ENCODE results near the gene PLCB2.

Gene PLCB2

GRCh38 chr15:40283615-40284300 lies 24.0 kb downstream of the PLCB2 start:
- no peak for DNase-seq

- DNase-seq: no peak
Observed at GRCh38 chr15:40282869-40283614, 24.7 kb downstream of the PLCB2 start, which contains the start of gene ANKRD63. Gene ANKRD63 (minus strand): TSS chr15:40283064. CDS start chr15:40282586, 478 bp downstream.

DNA sequence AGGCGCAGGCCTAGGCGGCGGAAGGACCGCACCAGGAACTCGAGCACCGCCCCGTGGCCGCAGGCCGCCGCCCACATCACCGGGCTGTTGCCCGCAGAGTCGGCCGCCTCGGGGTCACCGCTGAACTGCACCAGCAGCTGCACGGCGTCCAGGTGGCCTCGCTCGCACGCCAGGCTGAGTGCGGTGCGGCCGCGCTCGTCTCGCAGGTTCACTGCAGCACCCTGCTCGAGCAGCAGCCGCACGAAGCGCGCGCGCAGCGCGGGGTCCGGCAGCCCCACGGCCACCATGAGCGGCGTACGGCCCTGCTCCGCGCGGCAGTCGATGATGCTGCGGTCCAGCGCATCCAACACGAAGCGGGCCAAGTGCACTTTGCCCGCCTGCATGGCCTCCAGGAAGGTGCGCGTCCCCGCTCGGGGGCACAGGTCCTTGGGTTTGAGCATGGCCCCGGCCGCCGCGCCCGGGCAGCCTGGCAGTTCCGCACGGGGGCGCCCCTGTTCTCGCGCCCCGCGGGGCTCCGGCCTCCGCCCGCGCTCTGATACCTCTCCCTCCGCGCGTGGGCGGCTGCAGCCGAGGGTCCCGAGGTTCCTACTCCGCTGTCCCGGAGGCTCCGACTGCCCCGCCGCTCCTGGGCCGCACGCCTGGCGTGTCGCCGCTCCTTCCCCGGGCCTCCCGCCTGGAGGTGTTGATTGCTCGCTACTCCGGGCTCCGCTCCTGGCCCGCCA lies 25.4 kb downstream of the PLCB2 start:
- no peak for DNase-seq

DNA sequence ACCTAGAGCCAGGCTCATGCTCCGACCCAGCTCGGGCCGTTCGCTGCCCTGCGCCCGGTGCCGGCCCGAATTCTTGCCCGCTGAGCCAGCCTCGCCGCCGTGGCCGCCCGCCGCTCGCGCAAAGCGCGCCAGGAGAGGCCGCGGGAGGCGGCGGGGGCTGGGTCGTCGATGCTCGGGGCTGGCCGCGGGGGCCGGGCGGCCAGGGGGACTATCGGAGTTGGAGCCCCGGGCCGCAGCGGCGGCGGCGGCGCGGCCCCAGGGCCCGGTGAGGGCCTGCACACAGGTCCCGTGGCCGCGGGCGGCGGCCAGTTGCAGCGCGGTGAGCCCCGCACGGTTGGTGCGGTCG lies 26.0 kb downstream of the PLCB2 start:
- no peak for DNase-seq

DNA sequence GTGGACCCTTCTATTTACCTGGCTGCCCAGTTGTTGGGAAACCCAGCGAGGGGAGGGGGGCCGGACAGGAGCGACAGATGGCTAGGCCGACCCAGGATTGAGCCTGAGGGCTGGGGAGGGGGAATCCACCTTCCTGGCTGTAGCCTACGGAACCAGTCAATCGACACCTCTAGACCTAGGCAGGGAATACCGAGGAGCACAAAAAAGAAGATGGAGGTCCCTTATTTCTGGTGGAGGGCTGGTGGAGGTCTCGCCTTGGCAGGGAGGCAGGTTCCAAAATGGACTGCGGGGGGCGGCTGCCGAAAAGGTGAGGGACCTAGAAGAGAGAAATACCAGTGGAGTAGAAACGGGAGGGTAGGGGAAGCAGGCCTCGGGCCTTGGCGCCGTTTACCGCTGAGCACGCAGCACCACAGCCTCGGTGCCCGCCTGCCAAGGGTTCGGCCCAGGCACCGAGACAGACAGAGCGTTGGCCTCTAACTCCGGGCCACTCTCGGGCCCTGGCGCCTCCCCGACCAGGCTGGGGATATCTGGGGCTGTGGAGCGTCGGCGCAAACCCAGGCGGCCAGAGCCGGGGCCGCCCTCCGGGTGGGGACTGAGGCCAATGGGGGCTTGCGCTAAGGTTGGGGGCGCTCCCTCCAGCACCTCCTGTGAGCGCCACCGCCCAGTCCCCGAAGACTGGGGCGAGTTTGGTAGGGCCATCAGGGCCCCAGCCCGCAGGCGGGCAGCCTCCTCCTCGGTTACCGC lies 26.5 kb downstream of the PLCB2 start:
- DNase-seq: no peak

GRCh38 chr15:40280260-40281056 lies 27.3 kb downstream of the PLCB2 start:
- no peak for DNase-seq

DNA sequence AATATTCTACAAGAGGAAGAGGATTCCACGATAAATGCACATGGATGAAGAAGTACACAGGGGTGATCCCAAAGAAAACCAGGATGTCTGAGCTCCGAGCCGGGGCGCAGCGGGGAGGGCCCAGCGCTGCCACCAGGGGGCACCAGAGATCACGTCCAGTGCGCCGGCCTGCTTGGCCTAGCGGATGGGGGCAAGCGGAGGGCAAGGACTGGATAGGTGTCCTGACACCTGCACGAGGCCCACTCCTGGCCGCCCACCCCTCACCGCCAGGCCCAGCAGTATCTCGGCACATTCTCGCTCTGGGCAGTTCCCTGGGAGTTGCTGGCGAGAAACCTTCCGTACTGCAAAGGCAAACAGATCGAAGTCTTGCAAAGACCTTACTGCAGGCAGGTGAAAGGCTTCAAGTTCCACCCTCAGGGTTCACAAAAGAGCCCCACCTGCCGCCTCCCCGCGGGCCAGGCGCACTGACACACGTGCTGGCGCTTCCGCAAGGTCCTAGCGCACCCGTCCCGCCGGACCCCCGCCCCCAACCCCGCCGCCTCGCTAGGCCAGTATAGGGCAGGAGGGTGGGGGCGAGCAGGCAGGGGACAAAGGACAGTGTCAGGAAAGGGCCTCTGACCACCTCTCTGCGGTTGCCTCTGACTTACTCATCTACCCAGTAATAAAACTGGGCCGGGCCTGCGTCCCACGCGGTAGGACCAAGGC lies 28.1 kb downstream of the PLCB2 start:
- no peak for DNase-seq

DNA sequence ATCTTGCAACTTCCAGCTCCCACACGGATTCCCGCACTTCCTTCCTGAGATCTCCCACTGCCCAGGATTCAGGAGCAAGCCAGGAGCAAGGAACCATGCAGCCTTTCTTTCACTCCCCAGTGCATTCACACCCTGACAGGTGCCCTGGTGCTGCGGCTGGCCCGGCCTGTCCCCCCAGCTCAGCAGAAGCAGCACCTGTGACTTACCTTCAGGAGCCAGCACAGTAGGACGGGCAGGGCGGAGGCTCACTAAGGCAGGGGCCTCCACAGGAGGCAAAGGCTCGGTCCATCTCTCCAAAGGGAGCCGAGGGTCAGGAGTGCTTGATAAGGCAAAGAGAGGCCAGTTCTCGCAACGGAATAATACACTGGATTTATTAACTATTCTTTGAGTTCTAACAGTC lies 29.7 kb downstream of the PLCB2 start:
- no peak for DNase-seq

DNA sequence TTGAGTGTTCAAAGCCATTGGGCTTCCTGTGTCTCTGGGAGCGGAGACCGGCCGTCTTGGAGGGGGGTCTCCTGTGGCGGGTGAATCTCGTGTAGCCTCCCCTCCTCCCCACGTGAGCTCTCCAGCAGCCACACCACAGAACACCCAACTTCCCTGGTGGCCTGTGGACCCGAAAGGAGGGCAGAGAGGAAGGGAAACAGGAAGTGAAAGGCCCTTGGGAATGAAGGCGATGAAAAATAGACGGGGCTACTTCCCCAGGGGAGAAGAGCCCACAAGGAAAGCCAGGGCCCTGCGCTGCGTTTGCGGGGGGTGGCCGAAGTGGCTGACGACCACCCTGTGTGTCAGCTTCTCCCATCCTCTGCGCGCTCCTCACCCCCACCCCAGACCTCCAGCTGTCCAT lies 30.3 kb downstream of the PLCB2 start:
- no peak for DNase-seq

DNA sequence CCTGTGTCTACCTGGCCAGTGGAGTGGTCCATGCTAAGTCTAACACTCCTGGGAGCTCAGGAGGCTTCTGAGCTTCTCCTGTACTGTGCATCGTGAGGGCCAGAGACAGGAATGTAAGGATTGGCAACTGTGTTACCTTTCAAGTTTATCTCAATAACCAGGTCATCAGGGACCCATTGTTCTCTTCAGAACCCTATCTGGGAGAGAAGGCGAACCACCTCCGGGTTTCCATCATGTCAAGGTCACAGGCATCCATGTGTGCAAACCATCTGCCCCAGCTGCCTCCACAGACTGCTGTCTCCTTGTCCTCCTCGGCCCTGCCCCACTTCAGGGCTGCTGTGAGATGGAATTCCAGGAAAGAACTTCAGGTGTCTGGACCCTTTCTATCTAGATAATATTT lies 30.8 kb downstream of the PLCB2 start:
- DNase-seq: no peak

DNA sequence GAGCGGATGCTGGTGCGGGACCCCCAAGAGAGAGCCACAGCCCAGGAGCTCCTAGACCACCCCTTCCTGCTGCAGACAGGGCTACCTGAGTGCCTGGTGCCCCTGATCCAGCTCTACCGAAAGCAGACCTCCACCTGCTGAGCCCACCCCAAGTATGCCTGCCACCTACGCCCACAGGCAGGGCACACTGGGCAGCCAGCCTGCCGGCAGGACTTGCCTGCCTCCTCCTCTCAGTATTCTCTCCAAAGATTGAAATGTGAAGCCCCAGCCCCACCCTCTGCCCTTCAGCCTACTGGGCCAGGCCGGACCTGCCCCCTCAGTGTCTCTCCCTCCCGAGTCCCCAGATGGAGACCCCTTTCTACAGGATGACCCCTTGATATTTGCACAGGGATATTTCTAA lies 31.8 kb downstream of the PLCB2 start:
- DNase-seq: no peak

- DNase-seq: no peak
Observed at GRCh38 chr15:40275523-40275922, 32.2 kb downstream of the PLCB2 start.

GRCh38 chr15:40274350-40275274 lies 33.1 kb downstream of the PLCB2 start:
- peak; percentile 22 for DNase-seq

DNA sequence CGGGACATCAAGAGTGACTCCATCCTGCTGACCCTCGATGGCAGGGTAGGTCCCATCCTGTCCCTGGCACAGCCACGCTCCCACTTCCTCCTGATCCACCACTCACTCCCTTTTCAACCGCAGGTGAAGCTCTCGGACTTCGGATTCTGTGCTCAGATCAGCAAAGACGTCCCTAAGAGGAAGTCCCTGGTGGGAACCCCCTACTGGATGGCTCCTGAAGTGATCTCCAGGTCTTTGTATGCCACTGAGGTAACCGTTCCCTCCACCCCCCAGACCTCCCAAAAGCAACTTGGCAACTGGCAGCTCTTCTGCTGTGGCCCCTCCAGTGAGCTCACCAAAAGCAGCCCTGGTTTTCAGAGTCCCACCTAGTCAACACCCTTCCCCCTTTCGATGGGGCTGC lies 34.3 kb downstream of the PLCB2 start:
- DNase-seq: no peak

- no peak for DNase-seq
Observed at GRCh38 chr15:40272485-40273056, 35.2 kb downstream of the PLCB2 start.

DNA sequence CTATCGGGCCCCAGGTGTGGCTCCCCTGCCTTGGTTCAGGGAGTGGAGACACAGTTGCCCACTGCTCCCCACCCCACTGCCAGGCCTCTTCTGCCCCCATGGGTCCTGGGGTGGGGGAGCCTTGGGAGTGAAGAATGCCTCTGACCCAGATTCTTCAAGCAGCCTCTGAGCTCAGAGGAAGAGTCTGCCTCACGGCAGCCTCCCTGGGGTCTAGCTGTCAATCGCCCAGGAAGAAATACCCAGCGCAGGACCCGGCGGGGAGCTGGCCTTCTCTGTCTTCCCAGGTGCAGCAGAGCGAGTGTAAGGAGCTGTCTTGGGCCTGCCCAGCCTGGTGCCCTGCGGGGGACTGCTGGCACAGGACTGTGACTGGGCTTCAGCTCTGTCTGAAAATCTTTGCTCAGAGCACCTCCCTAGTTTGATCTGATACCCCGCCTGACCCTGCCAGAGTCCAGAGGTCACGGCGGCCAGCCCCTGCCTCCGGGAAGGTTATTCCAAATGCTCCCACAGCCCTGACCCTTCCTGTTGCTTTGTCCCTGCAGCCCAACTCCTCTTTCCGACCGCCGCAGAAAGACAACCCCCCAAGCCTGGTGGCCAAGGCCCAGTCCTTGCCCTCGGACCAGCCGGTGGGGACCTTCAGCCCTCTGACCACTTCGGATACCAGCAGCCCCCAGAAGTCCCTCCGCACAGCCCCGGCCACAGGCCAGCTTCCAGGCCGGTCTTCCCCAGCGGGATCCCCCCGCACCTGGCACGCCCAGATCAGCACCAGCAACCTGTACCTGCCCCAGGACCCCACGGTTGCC lies 35.9 kb downstream of the PLCB2 start:
- DNase-seq: no peak

DNA sequence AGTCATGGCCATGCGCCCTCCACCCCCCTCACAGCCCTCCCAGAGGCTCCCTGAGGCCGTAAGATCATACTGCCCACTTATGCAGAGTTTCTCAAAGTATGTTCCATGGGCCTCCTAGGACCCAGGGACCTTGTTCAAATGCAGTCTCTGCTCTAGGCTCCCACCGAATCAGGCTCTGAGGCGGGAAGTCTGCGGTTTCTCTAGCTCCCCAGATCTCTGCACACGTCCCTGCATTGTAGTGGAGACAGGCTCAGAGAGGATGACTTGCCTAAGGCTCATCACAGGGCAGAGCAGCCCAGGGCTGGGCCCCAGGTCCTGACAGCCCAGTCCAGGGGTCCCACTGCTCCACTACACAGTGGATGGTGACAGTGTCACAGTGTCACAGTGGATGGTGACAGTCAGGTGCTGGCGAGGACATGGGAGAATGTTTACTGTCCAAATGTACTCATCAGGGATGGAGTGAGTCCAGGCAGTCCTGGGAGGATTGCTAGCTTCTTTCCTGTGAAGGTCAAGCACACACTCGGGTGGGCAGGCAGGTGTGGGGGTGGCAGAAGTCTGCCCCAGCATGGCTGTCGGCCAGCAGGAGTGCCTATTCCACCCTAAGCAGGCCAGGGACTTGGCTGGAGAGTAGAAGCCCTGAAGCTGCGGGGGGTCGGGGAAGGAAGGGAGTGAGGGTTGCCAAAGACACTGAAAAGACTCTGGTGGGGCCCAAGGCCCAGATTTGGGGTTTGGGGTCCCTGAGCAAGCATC lies 37.3 kb downstream of the PLCB2 start:
- no peak for DNase-seq

DNA sequence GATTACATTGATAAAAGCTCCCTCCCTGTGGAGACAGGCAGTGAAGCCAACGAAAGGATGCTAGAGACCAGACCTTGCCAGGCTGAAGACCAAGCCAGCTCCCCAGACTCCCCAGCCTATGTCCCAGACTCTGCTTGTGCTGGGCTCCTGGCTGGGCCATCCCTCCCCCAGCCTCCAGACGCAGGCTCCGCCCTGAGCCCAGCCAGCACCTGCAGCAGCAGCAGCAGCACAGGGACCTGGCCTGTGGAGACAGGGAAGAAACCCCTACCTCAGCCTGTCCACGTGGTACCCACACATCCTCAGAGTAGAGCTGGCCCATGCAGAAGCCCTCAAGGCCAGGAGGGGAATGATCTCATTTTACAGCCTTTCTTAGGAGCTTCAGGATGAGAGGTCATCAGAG lies 38.1 kb downstream of the PLCB2 start:
- no peak for DNase-seq

GRCh38 chr15:40267670-40268069 lies 40.1 kb downstream of the PLCB2 start:
- no peak for DNase-seq

All from NCI-H226 (cell line).